Hepatocyte (in vitro differentiated cells): Measurements from ENCODE around the gene ATP2B1.

ENCODE experiments used
- EZH2 ChIP-seq: fragments of 200-600 bp; sonication (generic); IDR thresholded peaks from 2 replicates; pipeline ENCODE4 v1.6.1; 2016; ENCODE audit warnings: antibody characterized with exemption, mild to moderate bottlenecking, borderline replicate concordance
- EZH2phosphoT487 ChIP-seq: fragments of 200-600 bp; sonication (generic); IDR thresholded peaks from one replicate; pipeline ENCODE4 v1.6.1; 2018; ENCODE audit warnings: antibody characterized with exemption, mild to moderate bottlenecking, low read depth, moderate library complexity; ENCODE audit not compliant: unreplicated experiment, severe bottlenecking
- TF ChIP-seq, protein P1 (sequence below): fragments of 200-600 bp; sonication (generic); IDR thresholded peaks from 2 replicates; pipeline ENCODE4 v1.5.1; 2016; ENCODE audit warnings: antibody characterized with exemption, mild to moderate bottlenecking; ENCODE audit not compliant: poor library complexity

DNA sequence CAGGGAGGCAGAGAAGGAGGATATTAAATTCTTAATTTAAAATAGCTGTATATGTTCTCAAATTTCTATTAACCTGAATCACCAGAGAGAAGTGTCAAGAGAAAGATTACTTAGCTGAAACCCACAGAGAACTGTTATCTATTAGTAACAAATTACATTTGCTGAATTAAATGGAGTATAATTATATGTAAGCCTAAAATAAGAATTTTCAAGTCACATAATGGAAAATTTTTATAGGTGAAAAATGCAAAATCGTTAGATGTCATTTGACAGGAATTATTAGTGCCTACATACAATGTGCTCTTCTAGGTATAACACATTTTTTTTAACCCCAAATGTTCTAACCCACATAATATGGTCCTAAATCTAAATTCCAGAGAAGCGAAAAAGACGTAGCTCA is 4.1 kb upstream of the ATP2B1 start:
- TF ChIP-seq, protein P1, sequence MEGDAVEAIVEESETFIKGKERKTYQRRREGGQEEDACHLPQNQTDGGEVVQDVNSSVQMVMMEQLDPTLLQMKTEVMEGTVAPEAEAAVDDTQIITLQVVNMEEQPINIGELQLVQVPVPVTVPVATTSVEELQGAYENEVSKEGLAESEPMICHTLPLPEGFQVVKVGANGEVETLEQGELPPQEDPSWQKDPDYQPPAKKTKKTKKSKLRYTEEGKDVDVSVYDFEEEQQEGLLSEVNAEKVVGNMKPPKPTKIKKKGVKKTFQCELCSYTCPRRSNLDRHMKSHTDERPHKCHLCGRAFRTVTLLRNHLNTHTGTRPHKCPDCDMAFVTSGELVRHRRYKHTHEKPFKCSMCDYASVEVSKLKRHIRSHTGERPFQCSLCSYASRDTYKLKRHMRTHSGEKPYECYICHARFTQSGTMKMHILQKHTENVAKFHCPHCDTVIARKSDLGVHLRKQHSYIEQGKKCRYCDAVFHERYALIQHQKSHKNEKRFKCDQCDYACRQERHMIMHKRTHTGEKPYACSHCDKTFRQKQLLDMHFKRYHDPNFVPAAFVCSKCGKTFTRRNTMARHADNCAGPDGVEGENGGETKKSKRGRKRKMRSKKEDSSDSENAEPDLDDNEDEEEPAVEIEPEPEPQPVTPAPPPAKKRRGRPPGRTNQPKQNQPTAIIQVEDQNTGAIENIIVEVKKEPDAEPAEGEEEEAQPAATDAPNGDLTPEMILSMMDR = no peak
- no peak for TF ChIP-seq EZH2
- TF ChIP-seq EZH2phosphoT487 = no peak
